Neural progenitor cell (in vitro differentiated cells): ENCODE data around the gene HMSD. TPM values are rescaled to one million over a fixed set of nuclear protein-coding genes. Genes with fewer than 3 reads are reported as not detected.

ENCODE experiments used
- DNase-seq: peaks from one replicate; pipeline ENCODE4 v3.0.0-alpha.2; 2016; ENCODE audit warnings: low spot score
- H2AFZ ChIP-seq: fragments of 200-600 bp; sonication (generic); replicated peaks from 2 replicates; pipeline ENCODE4 v1.6.1; 2016; ENCODE audit warnings: antibody characterized with exemption
- H3F3A ChIP-seq: fragments of 200-600 bp; sonication (generic); 2 replicates; pipeline ENCODE4 v1.6.1; 2016; ENCODE audit warnings: antibody characterized with exemption, low read depth
- H3K27ac ChIP-seq: fragments of 200-600 bp; sonication (generic); 2 replicates; pipeline ENCODE4 v1.5.1; 2016; ENCODE audit warnings: mild to moderate bottlenecking
- H3K27me3 ChIP-seq: fragments of 200-600 bp; sonication (generic); 2 replicates; pipeline ENCODE4 v1.6.1; 2016; ENCODE audit warnings: mild to moderate bottlenecking, moderate library complexity
- H3K36me3 ChIP-seq: fragments of 200-600 bp; sonication (generic); 2 replicates; pipeline ENCODE4 v1.5.1; 2016
- H3K4me1 ChIP-seq: fragments of 200-600 bp; sonication (generic); 2 replicates; pipeline ENCODE4 v1.6.1; 2016; ENCODE audit warnings: mixed run types
- H3K4me2 ChIP-seq: fragments of 200-600 bp; sonication (generic); 2 replicates; pipeline ENCODE4 v1.6.1; 2016
- H3K4me3 ChIP-seq: fragments of 200-600 bp; sonication (generic); 2 replicates; pipeline ENCODE4 v1.5.1; 2016
- H3K79me2 ChIP-seq: fragments of 200-600 bp; sonication (generic); 2 replicates; pipeline ENCODE4 v1.6.1; 2016; ENCODE audit warnings: low read depth
- H3K9ac ChIP-seq: fragments of 200-600 bp; sonication (generic); 2 replicates; pipeline ENCODE4 v1.6.1; 2016
- H3K9me3 ChIP-seq: fragments of 200-600 bp; sonication (generic); 2 replicates; pipeline ENCODE4 v1.5.1; 2016; ENCODE audit warnings: low read depth
- H4K20me1 ChIP-seq: fragments of 200-600 bp; sonication (generic); 2 replicates; pipeline ENCODE4 v1.6.1; 2016; ENCODE audit warnings: low read depth
- H3K27ac Mint-ChIP-seq: 3 replicates; pipeline ENCODE4 v1.8.0; 2021; ENCODE audit warnings: mixed read lengths
- H3K27me3 Mint-ChIP-seq: 2 replicates; pipeline ENCODE4 v1.8.0; 2022; ENCODE audit warnings: low read depth, mild to moderate bottlenecking, inconsistent platforms, moderate library complexity, mixed read lengths; ENCODE audit not compliant: insufficient read depth
- H3K36me3 Mint-ChIP-seq: 3 replicates; pipeline ENCODE4 v1.8.0; 2021; ENCODE audit warnings: mixed read lengths
- H3K4me1 Mint-ChIP-seq: 3 replicates; pipeline ENCODE4 v1.8.0; 2021; ENCODE audit warnings: mixed read lengths
- H3K4me3 Mint-ChIP-seq: 3 replicates; pipeline ENCODE4 v1.8.0; 2021; ENCODE audit warnings: mild to moderate bottlenecking, moderate library complexity, mixed read lengths
- H3K9me3 Mint-ChIP-seq: 3 replicates; pipeline ENCODE4 v1.8.0; 2020; ENCODE audit warnings: mixed read lengths
- CTCF ChIP-seq: fragments of 200-600 bp; sonication (generic); IDR thresholded peaks from 2 replicates; pipeline ENCODE4 v1.5.1; 2017; ENCODE audit warnings: antibody characterized with exemption, mild to moderate bottlenecking
- EZH2 ChIP-seq: fragments of 200-600 bp; sonication (generic); IDR thresholded peaks from 2 replicates; pipeline ENCODE4 v1.6.1; 2017; ENCODE audit warnings: antibody characterized with exemption, mild to moderate bottlenecking, moderate library complexity
- EZH2phosphoT487 ChIP-seq: fragments of 200-600 bp; sonication (generic); IDR thresholded peaks from 2 replicates; pipeline ENCODE4 v1.6.1; 2017; ENCODE audit warnings: antibody characterized with exemption
- total RNA-seq: library from RNA; depleted of rRNA; stranded (reverse); fragments of >200 nt; gene quantifications from 2 replicates; pipeline ENCODE4 v1.2.3, GENCODE V29; 2015; ENCODE audit warnings: low replicate concordance

The HMSD gene
- total RNA-seq, 1 donor from 2014 or later, result 0.88 TPM

- no peak overlapping the region for H3K4me2 ChIP-seq
- no peak overlapping the region for H2AFZ ChIP-seq
- no peaks in the 10 kb centered on the region for H3K36me3 ChIP-seq
- Mint-ChIP-seq H3K4me1 (no peaks in the 10 kb centered on the region), H3K27me3 (no peaks in the 10 kb centered on the region), H3K4me3 (no peak overlapping the region), H3K27ac (no peak overlapping the region), H3K36me3 (no peaks in the 10 kb centered on the region), H3K9me3 (no peaks in the 10 kb centered on the region)
- no peak for DNase-seq
- no peaks in the 10 kb centered on the region for H3K9me3 ChIP-seq
- no peaks in the 10 kb centered on the region for H3K79me2 ChIP-seq
- no peak overlapping the region for H3K4me3 ChIP-seq
- H3K27me3 ChIP-seq, result no peaks in the 10 kb centered on the region
- no peaks in the 10 kb centered on the region for H3K4me1 ChIP-seq
- H3F3A ChIP-seq, result no peaks in the 10 kb centered on the region
- H3K9ac ChIP-seq, result no peak overlapping the region
- H4K20me1 ChIP-seq, result no peaks in the 10 kb centered on the region
- no peak for TF ChIP-seq CTCF
- no peak for TF ChIP-seq EZH2
- TF ChIP-seq EZH2phosphoT487, result no peak
- no peak overlapping the region for H3K27ac ChIP-seq
Measured at GRCh38 chr18:64009305-64009704, 60.2 kb downstream of the HMSD start.

Other genes starting within 250 kb of the HMSD start
- not detected in 2 replicates for gene SERPINB11, start 246.3 kb upstream of the HMSD start, total RNA-seq
- gene SERPINB7, start 173.9 kb upstream of the HMSD start, total RNA-seq, result not detected in 2 replicates
- gene SERPINB2, start 61.6 kb upstream of the HMSD start, total RNA-seq, result not detected in 2 replicates
- gene SERPINB10, start 41.3 kb upstream of the HMSD start, total RNA-seq, result not detected in 2 replicates
- 0.34 and 0.46 TPM in 2 replicates for gene SERPINB8, start 20.8 kb downstream of the HMSD start, total RNA-seq
- not detected in 2 replicates for gene LINC00305, start 199.8 kb downstream of the HMSD start, total RNA-seq